ENCODE data around the gene SLC25A33.
"Not testable (repeated sequence)": the region's sequence is repeated elsewhere in the genome, so short reads cannot be mapped to it uniquely, and the experiment has no call there.

The SLC25A33 gene
- total RNA-seq, result 16.5 to 34.9 reads per million in 2 donors

- peak; percentile 94 to 96 (median 95) for DNase-seq
Observed at GRCh38 chr1:9539165-9539828, at the start of gene SLC25A33. SLC25A33 (plus strand) TSS chr1:9539465; CDS start chr1:9539692, 227 bp downstream.

GRCh38 chr1:9490605-9491339, 48.5 kb upstream of the SLC25A33 start:
- DNase-seq, result peak; percentile 50 to 79 (median 74)

- no peak for DNase-seq
Observed at GRCh38 chr1:9493326-9493725, 45.9 kb upstream of the SLC25A33 start.

GRCh38 chr1:9494936-9495758, 44.1 kb upstream of the SLC25A33 start:
- DNase-seq, result peak; percentile 28 to 72 (median 52)

- DNase-seq, result no peak
Observed at GRCh38 chr1:9495854-9496374, 43.4 kb upstream of the SLC25A33 start.

GRCh38 chr1:9500756-9501754, 38.2 kb upstream of the SLC25A33 start:
- no peak for DNase-seq

- DNase-seq, result no peak
Observed at GRCh38 chr1:9503001-9503675, 36.1 kb upstream of the SLC25A33 start.

- no peak for DNase-seq
Observed at GRCh38 chr1:9505143-9505542, 34.1 kb upstream of the SLC25A33 start.

- no peak for DNase-seq
Observed at GRCh38 chr1:9506901-9507300, 32.4 kb upstream of the SLC25A33 start.

GRCh38 chr1:9510130-9510529, 29.1 kb upstream of the SLC25A33 start:
- no peak for DNase-seq

GRCh38 chr1:9515550-9515949, 23.7 kb upstream of the SLC25A33 start:
- not testable (repeated sequence) for DNase-seq

- DNase-seq, result no peak
Observed at GRCh38 chr1:9518454-9518998, 20.7 kb upstream of the SLC25A33 start.

- DNase-seq, result no peak
Observed at GRCh38 chr1:9520411-9520810, 18.9 kb upstream of the SLC25A33 start.

- peak in 1 of 5 experiments; percentile 15 for DNase-seq
Observed at GRCh38 chr1:9529190-9529589, 10.1 kb upstream of the SLC25A33 start.

GRCh38 chr1:9530320-9530719, 8.9 kb upstream of the SLC25A33 start:
- DNase-seq, result no peak

GRCh38 chr1:9534953-9535352, 4.3 kb upstream of the SLC25A33 start:
- no peak for DNase-seq

- no peak for DNase-seq
Observed at GRCh38 chr1:9536301-9536700, 3.0 kb upstream of the SLC25A33 start.

- no peak for DNase-seq
Observed at GRCh38 chr1:9537863-9538668, 1.2 kb upstream of the SLC25A33 start.

GRCh38 chr1:9538669-9539164, 548 bp upstream of the SLC25A33 start:
- DNase-seq, result no peak

Measured in T-helper 2 cell (primary cell).